Osteoblast (primary cell): Measurements from ENCODE around the gene CEP170B. TPM values are rescaled to one million over a fixed set of nuclear protein-coding genes. Genes with fewer than 3 reads are reported as not detected.
A peak's percentile ranks its signal among the peaks of the same experiment; 100 is the strongest.

Experiments
- DNase-seq: peaks from one replicate; pipeline ENCODE4 v3.0.0; 2011; ENCODE audit warnings: low spot score, mixed read lengths; ENCODE audit not compliant: insufficient read length; ENCODE audit errors: missing footprints
- H2AFZ ChIP-seq: 2 replicates; pipeline ENCODE4 v1.6.0; 2011; ENCODE audit warnings: mild to moderate bottlenecking, low read length
- H3K27ac ChIP-seq: 2 replicates; pipeline ENCODE4 v1.5.1; 2011; ENCODE audit warnings: mild to moderate bottlenecking, low read depth, low read length, moderate library complexity
- H3K27me3 ChIP-seq: 2 replicates; pipeline ENCODE4 v1.6.0; 2012; ENCODE audit warnings: mild to moderate bottlenecking, control low read depth, inconsistent platforms, low read length, moderate library complexity; ENCODE audit not compliant: insufficient read depth
- H3K36me3 ChIP-seq: 2 replicates; pipeline ENCODE4 v1.5.1; 2011; ENCODE audit warnings: mild to moderate bottlenecking, low read length, control low read depth, moderate library complexity; ENCODE audit not compliant: insufficient read depth
- H3K4me1 ChIP-seq: 2 replicates; pipeline ENCODE4 v1.5.1; 2011; ENCODE audit warnings: mild to moderate bottlenecking, low read length, control low read depth, moderate library complexity; ENCODE audit not compliant: insufficient read depth
- H3K4me2 ChIP-seq: 2 replicates; pipeline ENCODE4 v1.6.0; 2011; ENCODE audit warnings: mild to moderate bottlenecking, low read length; ENCODE audit not compliant: insufficient read depth
- H3K4me3 ChIP-seq: fragments of 200-600 bp; sonication (generic); 3 replicates; pipeline ENCODE4 v1.5.1; 2012; ENCODE audit warnings: mild to moderate bottlenecking, low read length, inconsistent platforms; ENCODE audit not compliant: insufficient read depth
- H3K79me2 ChIP-seq: 2 replicates; pipeline ENCODE4 v1.6.0; 2012; ENCODE audit warnings: mild to moderate bottlenecking, low read length, control low read depth, inconsistent platforms; ENCODE audit not compliant: insufficient read depth
- H3K9me3 ChIP-seq: 2 replicates; pipeline ENCODE4 v1.5.1; 2011; ENCODE audit warnings: low read depth, low read length, control low read depth
- H4K20me1 ChIP-seq: 2 replicates; pipeline ENCODE4 v1.6.0; 2012; ENCODE audit warnings: mild to moderate bottlenecking, low read length, control low read depth; ENCODE audit not compliant: insufficient read depth
- CTCF ChIP-seq: IDR thresholded peaks from 2 replicates; pipeline ENCODE4 v1.5.1; 2011; ENCODE audit warnings: mild to moderate bottlenecking, low read depth, low read length, moderate library complexity; ENCODE audit errors: extremely low read depth
- total RNA-seq: library from RNA; depleted of rRNA; stranded (reverse); fragments of >200 nt; gene quantifications from 2 replicates; pipeline ENCODE4 v1.2.3, GENCODE V29; 2012

Gene CEP170B
- total RNA-seq, 1 donor = 21.0 TPM

GRCh38 chr14:104891121-104891551 is 26.1 kb downstream of the CEP170B start:
- TF ChIP-seq CTCF = no peak
- H3K27me3 ChIP-seq = no peaks in the 10 kb centered on the region

GRCh38 chr14:104891664-104892530 is 26.8 kb downstream of the CEP170B start:
- Histone ChIP-seq H3K27me3 (no peaks in the 10 kb centered on the region), H3K4me2 (no peak overlapping the region), H2AFZ (no peak overlapping the region), H3K4me3 (no peak overlapping the region), H3K79me2 (no peaks in the 10 kb centered on the region), H3K9me3 (no peaks in the 10 kb centered on the region), H3K4me1 (no peaks in the 10 kb centered on the region), H3K36me3 (peaks cover 5% of the 10 kb centered on the region), H3K27ac (no peak overlapping the region), H4K20me1 (peaks cover 8% of the 10 kb centered on the region)
- peak; percentile 81 for DNase-seq
- TF ChIP-seq CTCF = no peak

More at GRCh38 chr14:104891121-104891551, 26.1 kb downstream of the CEP170B start:
- Histone ChIP-seq H2AFZ (no peak overlapping the region), H4K20me1 (peaks cover 8% of the 10 kb centered on the region), H3K36me3 (peaks cover 5% of the 10 kb centered on the region), H3K4me2 (no peak overlapping the region), H3K4me3 (no peak overlapping the region), H3K9me3 (no peaks in the 10 kb centered on the region), H3K79me2 (no peaks in the 10 kb centered on the region), H3K27ac (no peak overlapping the region), H3K4me1 (no peaks in the 10 kb centered on the region)
- peak; percentile 74 for DNase-seq

- no peak for TF ChIP-seq CTCF
- Histone ChIP-seq H2AFZ (no peak overlapping the region), H3K4me1 (no peaks in the 10 kb centered on the region)
These were observed 27.7 kb downstream of the CEP170B start for GRCh38 chr14:104892531-104893434.

More at GRCh38 chr14:104892531-104893434, 27.7 kb downstream of the CEP170B start:
- Histone ChIP-seq H3K79me2 (no peaks in the 10 kb centered on the region), H3K4me3 (no peak overlapping the region), H4K20me1 (peaks cover 8% of the 10 kb centered on the region), H3K36me3 (peaks cover 5% of the 10 kb centered on the region), H3K27ac (no peak overlapping the region), H3K4me2 (no peak overlapping the region), H3K9me3 (no peaks in the 10 kb centered on the region), H3K27me3 (no peaks in the 10 kb centered on the region)
- DNase-seq = peak; percentile 85
